ENCODE results near the gene CPEB2. TPM values are rescaled to one million over a fixed set of nuclear protein-coding genes. Genes with fewer than 3 reads are reported as not detected.

The CPEB2 gene
- total and polyA plus RNA-seq, 2 of the 8 experiments (the other 6 are each of a cell fraction or from before 2014, with no cell fraction given) = 0.39 to 1.9 TPM

- Histone ChIP-seq H3K79me2 (ENCODE audit: control insufficient read depth in 1 of 2, insufficient read depth in 2 of 2, low read length in 2 of 2) (no peaks in the 10 kb centered on the region), H4K20me1 (replicated peaks in 1 of 2; ENCODE audit: control insufficient read depth in 1 of 2, insufficient read depth in 2 of 2, low read length in 2 of 2) (no peaks in the 10 kb centered on the region), H3K4me2 (ENCODE audit: insufficient read depth in 1 of 2, low read depth in 2 of 2, low read length in 2 of 2) (no peak overlapping the region), H3K4me3 (ENCODE audit: extremely low read depth in 1 of 4, insufficient read depth in 2 of 4, low read depth in 3 of 4, low read length in 4 of 4) (no peak overlapping the region), H3K18ac (ENCODE audit: extremely low read depth, low read length) (no peak overlapping the region), H2BK15ac (ENCODE audit: low read length) (no peak overlapping the region), H3K23me2 (ENCODE audit: low read depth, low read length) (no peaks in the 10 kb centered on the region), H2AFZ (ENCODE audit: low read length) (no peak overlapping the region), H3K9me3 (ENCODE audit: insufficient read depth in 2 of 2, low read depth in 1 of 2, low read length in 1 of 2) (peaks cover 0 to 3% of the 10 kb centered on the region in 2 experiments; a peak in 1 of 4 replicates), H3K23ac (ENCODE audit: insufficient read length) (no peak overlapping the region), H4K8ac (ENCODE audit: extremely low read depth, insufficient read depth, low read length) (no peak overlapping the region), H4K91ac (replicated peaks; ENCODE audit: insufficient read length, low read length) (no peak overlapping the region), H3K56ac (replicated peaks; ENCODE audit: insufficient read length, low read depth, low read length) (no peak overlapping the region), H3K27ac (ENCODE audit: low read depth, low read length) (no peak overlapping the region), H3K36me3 (ENCODE audit: control insufficient read depth in 2 of 4, insufficient read depth in 4 of 4, low read length in 3 of 4) (no peaks in the 10 kb centered on the region), H2AK5ac (ENCODE audit: low read depth, low read length) (no peak overlapping the region), H3K79me1 (ENCODE audit: low read depth, low read length) (no peaks in the 10 kb centered on the region), H3K14ac (ENCODE audit: insufficient read length) (no peak overlapping the region), H3K27me3 (replicated peaks in 1 of 4; ENCODE audit: control insufficient read depth in 3 of 4, extremely low read depth in 1 of 4, insufficient read depth in 3 of 4, low read length in 3 of 4) (no peaks in the 10 kb centered on the region), H2BK20ac (ENCODE audit: low read length) (no peak overlapping the region), H3K4me1 (replicated peaks in 1 of 4; ENCODE audit: control insufficient read depth in 3 of 4, insufficient read depth in 4 of 4, low read length in 3 of 4) (no peaks in the 10 kb centered on the region), H3K4ac (replicated peaks; ENCODE audit: insufficient read length, low read depth, low read length) (no peak overlapping the region), H2BK5ac (ENCODE audit: low read depth, low read length) (no peak overlapping the region), H2BK120ac (replicated peaks; ENCODE audit: low read depth, low read length) (no peak overlapping the region), H4K5ac (ENCODE audit: insufficient read length, low read depth, low read length) (no peak overlapping the region), H2BK12ac (ENCODE audit: low read depth, low read length) (no peak overlapping the region), H3K9ac (replicated peaks in 1 of 4; ENCODE audit: extremely low read depth in 1 of 4, low read depth in 3 of 4, low read length in 3 of 4) (no peak overlapping the region)
- ChIA-PET CTCF (ENCODE audit: partially characterized antibody) (no interaction called here), POLR2A (ENCODE audit: partially characterized antibody) (no interaction called here)
- DNase-seq (ENCODE audit: low read depth in 1 of 2, low spot score in 2 of 2) (no peak), FAIRE-seq (no peak)
- 89% methylated on average over 8 of the region's 8 CpGs; no CpG with 5 or more reads in 1 of the 2 experiments for WGBS, 2 experiments (ENCODE audit: extremely low coverage in 1 of 2, insufficient coverage in 1 of 2, insufficient read length in 1 of 2, insufficient replicate concordance in 2 of 2, low coverage in 1 of 2, low lambda C conversion rate in 2 of 2, missing lambda C conversion rate in 1 of 2)
- no peak for TF ChIP-seq JUN (IDR thresholded peaks at IDR 0.05; ENCODE audit: low read depth, low read length)
- no peak for TF ChIP-seq SAP30 (IDR thresholded peaks at IDR 0.05; ENCODE audit: insufficient read depth, insufficient replicate concordance, low read length)
- no peak for TF ChIP-seq CHD2 (IDR thresholded peaks at IDR 0.05; ENCODE audit: low read length)
Measured at GRCh38 chr4:15078682-15079642, 76.7 kb downstream of the CPEB2 start.

All from H1 (cell line).